ENCODE results near the gene BSN.
A peak's percentile ranks its signal among the peaks of the same experiment; 100 is the strongest.

The BSN gene

DNA sequence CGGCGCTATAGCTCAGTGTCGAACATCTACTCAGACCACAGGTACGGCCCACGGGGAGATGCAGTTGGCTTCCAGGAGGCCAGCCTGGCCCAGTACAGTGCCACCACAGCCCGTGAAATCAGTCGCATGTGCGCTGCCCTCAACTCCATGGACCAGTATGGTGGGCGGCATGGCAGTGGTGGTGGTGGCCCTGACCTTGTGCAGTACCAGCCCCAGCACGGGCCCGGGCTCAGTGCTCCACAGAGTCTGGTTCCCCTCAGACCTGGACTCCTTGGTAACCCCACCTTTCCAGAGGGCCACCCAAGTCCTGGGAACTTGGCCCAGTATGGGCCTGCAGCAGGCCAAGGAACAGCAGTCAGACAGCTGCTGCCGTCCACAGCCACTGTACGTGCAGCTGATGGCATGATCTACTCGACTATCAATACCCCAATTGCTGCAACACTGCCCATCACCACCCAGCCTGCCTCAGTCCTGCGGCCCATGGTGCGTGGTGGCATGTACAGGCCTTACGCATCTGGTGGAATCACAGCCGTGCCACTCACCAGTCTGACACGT is 101.5 kb downstream of the BSN start:
- no peak for DNase-seq

DNA sequence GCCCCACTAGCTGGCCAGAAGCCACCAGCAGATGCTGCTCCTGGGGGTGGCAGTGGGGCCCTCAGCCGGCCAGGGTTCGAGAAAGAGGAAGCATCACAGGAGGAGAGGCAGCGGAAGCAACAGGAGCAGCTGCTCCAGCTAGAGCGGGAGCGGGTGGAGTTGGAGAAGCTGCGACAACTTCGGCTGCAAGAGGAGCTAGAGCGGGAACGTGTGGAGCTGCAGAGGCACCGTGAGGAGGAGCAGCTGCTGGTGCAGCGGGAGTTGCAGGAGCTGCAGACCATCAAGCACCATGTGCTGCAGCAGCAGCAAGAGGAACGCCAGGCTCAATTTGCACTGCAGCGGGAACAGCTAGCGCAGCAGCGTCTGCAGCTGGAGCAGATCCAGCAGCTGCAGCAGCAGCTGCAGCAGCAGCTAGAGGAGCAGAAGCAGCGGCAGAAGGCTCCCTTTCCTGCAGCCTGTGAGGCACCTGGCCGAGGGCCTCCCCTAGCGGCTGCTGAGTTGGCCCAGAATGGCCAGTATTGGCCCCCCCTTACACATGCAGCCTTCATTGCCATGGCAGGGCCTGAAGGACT is 102.3 kb downstream of the BSN start:
- no peak for DNase-seq

DNA sequence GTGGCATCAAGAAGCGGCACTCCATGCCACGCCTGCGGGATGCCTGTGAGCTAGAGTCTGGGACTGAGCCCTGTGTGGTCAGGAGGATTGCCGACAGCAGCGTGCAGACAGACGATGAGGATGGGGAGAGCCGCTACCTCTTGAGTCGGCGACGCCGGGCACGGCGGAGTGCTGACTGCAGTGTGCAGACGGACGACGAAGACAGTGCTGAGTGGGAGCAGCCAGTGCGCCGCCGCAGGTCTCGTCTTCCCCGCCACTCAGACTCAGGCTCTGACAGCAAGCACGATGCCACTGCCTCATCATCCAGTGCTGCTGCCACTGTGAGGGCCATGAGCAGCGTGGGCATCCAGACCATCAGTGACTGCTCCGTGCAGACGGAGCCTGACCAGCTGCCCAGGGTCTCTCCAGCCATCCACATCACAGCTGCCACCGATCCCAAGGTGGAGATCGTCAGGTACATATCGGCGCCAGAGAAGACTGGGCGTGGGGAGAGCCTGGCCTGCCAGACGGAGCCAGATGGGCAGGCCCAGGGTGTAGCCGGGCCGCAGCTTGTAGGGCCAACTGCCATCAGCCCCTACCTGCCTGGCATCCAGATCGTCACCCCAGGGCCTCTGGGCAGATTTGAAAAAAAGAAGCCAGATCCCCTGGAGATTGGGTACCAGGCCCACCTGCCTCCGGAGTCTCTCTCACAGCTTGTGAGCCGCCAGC is 103.1 kb downstream of the BSN start:
- no peak for DNase-seq

DNA sequence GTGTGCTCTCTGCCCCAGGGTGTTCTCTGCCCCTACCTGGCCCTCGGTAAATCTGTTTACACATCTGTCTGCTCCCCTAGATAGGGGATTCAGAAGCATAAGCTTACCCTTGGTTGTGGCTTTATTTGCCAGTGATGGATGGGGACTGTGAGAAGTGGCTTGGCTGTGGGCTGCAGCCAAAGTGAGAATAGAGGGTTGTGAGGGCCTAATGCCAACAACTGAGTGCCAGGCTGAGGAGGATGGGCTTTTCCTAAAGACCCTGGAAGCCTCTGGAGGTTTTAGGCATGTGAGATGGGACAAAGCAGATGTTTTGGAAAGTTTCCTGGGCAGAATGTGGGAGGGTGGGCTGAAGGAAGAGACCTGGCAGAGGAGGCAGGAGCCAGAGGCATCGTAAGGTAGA is 104.4 kb downstream of the BSN start:
- no peak for DNase-seq

DNA sequence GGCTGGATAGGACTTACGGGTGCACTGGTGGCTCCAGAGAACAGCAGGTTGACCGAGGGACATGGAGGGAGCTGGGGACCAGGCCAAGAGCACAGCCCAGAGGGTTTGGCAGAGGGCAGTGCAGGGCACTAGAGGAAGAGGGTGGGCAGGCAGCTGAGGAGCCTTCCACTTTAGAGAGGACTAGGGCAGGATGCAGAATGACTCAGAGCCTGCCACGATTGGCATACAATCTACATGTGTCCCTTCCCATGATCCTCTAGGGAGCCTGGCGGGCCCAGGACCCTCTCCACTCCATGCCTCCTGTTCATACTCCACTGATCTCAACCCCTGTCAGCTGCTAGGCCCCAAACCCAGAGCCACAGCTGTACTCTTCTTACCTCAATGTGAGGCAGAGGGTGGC is 105.5 kb downstream of the BSN start:
- no peak for DNase-seq

DNA sequence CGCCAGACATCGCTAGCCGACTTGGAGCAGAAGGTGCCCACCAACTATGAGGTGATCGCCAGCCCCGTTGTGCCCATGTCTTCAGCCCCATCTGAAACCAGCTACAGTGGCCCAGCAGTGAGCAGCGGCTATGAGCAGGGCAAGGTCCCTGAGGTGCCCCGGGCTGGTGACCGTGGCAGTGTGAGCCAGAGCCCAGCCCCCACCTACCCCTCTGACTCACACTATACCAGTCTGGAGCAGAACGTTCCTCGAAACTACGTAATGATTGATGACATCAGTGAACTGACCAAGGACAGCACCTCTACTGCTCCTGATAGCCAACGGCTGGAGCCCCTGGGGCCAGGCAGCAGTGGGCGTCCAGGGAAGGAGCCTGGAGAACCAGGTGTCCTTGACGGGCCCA is 107.0 kb downstream of the BSN start:
- DNase-seq: no peak

DNA sequence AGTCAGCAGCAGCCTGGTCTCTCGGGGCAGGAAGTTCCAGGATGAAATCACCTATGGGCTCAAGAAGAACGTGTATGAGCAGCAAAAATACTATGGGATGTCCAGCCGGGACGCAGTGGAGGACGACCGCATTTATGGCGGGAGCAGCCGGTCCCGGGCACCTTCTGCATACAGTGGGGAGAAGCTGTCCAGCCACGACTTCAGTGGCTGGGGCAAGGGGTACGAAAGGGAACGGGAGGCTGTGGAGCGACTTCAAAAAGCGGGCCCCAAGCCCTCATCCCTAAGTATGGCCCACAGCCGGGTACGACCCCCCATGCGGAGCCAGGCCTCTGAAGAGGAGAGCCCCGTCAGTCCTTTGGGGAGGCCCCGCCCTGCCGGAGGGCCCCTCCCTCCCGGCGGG is 107.7 kb downstream of the BSN start:
- no peak for DNase-seq

DNA sequence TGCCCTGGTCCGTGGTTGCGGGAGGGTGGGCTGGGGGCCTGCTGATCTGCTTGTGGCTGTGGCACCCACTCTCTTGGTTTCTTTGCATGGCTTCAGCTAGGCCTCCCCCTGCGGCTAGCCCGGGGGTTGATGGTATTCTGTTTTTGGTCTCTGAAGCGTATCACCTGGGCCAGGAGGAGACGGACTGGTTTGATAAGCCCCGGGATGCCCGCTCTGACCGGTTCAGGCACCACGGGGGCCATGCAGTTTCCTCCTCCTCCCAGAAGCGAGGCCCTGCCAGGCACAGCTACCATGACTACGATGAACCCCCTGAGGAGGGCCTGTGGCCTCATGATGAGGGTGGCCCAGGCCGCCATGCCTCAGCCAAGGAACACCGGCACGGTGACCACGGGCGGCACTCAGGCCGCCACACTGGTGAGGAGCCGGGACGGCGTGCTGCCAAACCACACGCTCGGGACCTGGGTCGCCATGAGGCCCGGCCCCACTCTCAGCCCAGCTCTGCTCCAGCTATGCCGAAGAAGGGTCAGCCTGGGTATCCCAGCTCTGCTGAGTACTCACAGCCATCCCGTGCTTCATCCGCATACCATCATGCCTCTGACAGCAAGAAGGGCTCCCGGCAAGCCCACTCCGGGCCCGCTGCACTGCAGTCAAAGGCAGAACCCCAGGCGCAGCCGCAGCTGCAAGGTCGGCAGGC is 108.6 kb downstream of the BSN start:
- DNase-seq: no peak

DNA sequence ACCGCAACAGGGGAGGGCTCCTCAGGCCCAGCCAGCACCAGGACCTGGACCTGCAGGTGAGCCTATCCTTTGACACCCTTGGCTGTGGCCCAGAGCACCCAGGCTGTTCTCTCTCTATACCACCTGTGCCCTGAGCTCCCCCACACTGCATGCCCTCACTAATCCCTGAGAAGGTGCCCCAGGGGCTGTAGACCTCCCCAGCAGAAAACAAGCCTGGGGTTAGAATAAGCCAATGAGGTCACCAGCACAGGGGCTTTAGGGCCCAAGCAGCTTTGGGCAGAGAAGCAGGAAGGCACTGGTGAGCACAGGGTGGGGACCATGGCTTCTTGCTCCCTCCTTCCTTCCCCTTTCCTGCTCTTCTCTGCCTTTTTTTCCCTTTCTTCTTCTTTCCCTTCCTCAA is 109.6 kb downstream of the BSN start:
- no peak for DNase-seq

DNA sequence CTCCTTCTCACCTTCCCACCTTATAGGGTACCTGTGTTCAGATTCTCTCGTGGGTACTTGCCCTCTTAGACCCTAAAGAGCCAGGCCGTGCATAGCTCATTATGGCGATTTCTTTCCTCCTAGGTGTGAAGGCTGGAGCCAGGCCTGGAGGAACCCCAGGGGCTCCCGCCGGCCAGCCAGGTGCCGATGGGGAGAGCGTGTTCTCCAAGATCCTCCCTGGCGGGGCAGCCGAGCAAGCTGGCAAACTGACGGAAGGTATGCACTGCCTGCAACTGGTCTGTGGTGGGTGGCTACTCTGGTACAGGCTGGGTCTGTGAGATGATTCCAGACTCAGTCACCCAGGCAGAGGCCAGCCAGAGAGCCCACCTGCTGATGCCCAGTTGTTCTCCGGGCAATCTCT is 110.0 kb downstream of the BSN start:
- DNase-seq: no peak

DNA sequence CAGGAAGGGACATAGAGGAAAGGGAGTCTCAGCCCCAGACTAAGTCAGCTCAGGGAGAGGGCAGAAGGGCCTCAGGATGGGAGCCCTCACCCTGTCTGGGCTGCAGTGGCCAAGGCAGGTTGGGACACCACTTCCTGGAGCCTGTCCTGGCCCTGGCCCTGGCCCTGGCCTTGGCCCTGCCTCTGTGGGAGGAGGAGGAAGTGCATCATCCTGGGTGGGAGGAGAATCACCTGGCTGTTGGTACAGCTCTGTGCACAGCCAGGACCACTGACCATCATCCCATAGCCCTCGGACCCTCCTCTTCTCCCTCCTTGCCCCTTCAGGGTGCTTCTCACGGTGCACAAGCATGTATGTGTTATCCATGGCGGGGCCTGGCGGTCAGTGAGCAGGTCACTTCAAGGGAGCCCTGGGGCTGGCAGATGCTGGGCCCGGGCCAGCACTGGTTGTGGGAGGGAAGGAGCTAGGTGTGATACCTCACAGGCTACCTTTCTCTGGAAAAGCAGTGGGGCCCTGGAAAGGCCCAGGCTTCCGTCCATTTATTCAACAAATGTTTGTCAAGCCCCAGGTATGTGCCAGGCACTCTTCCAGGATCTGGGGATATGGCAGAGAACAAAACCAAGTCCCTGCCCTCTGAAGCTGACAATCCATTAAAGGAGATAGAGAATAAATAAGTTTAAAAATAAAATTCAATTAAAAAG is 111.7 kb downstream of the BSN start:
- no peak for DNase-seq

DNA sequence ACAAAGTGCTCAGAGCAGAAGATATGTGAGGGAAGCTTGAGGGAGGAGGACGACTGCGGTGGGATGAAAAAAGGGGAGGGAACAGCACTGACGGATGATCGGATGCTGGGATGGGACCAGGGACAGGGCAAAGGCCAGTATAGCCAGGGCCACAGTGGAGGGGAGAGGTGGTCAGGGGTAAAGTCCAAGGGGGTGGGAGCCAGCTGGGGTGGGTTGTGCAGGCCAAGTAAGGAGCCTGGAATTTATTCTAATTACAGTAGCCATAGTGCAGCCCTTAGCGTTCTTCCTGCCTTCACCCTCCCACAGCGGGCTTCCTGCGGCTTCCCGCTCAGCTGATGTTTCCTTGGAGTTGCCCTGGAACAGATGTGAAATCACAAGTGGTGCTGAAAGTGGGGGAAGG is 112.3 kb downstream of the BSN start:
- DNase-seq: no peak

DNA sequence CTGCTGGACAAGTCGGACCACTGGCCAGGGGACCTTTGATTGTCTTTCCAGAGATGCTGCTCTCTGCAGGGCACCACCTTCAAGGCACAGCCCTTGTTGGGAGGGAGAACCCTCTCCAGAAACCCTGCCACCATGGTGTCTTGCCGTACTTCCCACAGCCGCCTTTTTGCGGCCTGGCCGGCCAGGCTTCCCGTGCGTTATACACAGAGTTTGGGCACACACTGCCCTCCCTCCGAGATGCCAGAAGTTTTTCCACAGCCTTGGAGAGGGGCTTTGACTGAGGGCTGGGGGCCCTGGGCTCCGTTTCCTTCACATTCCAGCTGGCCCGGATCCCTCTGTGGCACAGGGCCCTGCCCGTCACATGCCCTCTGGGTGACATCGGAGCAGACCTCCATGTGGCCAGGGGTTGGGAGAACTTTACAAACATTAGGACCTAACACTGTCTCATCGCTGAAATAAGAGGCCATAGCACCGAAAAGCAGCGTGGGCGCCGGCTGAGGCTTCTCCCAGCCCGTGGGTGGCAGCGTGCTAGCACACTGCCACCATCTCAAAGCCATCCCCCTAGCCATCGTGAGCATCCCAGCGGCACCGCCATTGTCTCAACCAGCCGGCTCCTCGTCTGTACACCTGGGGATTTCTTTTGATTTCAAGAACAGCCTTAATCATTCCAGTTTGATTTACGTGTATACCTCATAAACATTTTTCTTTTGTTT is 113.6 kb downstream of the BSN start:
- DNase-seq: no peak

DNA sequence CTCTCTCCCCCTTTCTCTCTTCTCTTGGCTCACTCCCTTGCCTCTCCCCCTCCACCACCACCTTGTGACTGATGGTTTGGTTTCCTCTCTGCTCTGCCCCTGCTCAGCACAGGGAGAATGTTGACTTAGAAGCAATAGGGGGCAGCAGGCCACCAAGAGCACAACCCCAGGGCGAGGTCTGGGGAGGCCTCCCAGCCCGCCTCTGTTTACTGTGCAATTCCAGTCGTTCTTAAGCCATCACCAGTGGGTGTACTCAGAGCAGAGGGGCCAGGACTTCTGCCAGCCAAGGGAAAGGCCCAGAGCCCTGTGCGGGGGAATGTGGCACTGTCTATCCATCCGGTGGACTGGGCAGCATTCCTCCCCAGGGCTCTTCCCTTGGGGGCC is 114.1 kb downstream of the BSN start:
- DNase-seq: no peak

DNA sequence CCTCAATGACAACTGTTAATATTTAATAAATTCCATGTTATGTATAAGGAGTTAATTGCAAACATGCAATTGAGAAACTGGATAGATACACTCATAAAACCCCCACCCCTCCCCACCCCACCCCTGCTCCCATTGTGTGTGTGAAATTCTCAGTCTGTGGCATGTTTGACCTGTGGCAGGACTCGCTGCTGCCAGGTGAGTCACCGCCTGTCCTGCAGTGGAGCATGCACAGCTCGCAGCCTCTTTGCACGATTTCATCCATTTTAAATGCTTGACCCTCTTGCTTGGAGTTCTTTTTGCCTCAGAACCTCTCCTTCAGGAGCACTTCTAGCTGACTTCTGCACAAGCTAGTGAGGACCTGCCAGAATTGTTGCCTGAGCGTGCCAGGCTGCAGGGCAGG is 114.6 kb downstream of the BSN start:
- DNase-seq: no peak

DNA sequence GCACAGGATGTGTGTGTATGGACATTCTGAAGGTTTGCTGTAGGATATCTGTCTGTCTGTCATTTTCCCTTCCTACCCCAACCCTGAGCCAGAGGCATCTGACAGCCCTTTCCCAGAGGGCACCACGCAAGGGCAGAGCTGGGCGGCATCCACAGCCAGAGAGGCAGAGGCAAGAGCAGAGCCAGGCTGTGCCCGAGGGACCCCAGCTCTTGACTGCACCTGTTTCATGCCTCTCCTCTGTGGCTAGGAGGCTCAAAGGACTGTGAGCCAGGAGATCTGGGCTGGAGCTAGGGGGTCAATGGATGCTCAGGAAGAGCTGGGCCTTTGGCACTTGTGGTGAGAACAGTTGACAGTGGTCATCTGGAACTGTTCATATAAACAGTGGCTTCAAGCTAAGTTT is 115.1 kb downstream of the BSN start:
- DNase-seq: no peak

DNA sequence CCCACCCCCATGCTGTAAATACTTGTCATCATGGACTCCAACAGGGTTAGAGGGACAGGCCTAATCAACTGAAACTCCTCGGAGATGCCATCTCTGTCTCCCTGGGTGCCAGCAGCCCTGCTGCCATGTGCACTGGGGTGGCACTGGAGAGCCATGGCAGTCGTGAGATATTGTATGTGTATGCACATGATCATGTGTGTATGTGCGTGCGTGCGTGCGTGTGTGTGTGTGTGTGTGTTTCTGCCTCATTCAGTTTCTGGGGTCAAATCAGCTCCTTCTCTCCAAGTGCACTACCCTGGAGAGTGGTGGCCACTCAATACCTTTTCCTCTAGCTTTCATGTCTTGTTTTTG is 116.6 kb downstream of the BSN start:
- no peak for DNase-seq

DNA sequence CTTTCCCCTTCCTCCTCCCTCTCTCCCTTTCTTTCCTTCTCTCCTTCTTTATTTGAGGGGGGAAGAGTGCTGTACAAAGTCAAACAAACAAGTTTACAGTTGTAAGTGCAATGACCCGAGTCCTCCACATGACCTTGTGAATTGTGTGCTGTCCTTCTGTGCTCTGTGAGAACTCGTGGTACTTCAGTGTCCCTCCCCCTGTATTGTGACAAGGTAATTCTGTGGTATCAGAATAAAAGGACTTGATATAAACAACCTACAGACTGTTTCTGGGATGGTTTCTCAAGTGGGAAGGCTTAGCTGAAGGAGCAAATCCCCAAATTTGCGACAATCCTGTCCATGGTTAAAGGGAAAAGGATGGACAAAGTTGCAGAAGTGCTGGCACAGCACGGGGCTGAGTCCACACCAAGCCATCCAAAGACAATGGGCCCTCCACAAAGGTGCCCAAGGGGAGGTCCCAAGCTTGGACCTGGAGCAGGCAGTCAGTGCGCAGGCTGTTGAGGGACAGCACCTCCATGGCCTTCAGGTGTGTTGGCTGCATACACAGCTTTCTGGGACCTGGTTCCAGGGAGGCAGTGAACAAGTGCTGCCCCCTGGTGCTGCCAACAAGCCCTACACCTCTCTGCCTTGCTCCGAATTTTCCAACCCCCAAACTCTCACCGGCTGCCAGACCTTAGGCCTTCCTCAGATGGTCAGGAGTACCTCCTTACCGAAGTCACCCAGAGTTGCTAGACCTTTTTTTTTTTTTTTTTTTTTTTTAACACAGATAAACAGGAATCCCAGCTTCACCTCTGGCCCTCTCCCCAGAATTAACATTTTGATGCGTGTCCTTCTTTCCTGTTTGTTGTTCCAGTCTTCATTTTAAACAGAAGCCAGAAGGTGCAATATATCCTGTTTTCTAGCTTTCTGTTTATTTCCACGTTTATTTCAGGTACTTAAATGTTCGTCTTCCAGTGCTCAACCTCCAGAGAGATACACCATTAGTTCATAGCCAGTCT is 117.3 kb downstream of the BSN start:
- peak; percentile 78 to 79 for DNase-seq

DNA sequence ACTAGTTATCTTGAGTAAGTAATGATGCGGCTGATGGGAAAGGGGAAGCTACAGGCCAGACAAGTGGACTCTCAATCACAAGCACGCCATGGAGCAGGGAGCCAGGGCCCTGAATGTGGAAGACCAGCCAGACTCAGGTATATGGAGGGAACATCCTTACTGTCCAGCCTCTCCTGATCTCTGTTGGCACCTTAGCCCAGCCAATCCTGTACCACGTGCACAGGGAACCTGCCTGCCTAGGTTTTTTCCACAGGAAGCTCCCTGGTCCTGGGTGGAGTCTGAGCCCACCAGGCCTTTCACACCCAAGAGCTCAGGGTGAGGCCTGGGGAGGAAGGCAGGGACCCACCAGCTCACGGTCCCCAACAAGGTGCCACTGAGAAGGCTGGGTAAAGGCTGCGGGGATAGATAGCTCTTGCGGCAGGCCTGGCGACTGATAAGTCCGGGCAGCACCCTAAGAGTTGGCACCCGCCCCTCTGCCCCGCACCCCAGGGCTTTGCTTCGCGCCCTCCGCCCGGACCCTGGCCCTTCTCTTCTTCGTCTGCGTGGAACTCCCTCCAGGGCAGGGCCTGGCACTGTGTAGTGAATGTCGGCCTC is 118.9 kb downstream of the BSN start:
- DNase-seq: peak in 1 of 2 donors; percentile 46

DNA sequence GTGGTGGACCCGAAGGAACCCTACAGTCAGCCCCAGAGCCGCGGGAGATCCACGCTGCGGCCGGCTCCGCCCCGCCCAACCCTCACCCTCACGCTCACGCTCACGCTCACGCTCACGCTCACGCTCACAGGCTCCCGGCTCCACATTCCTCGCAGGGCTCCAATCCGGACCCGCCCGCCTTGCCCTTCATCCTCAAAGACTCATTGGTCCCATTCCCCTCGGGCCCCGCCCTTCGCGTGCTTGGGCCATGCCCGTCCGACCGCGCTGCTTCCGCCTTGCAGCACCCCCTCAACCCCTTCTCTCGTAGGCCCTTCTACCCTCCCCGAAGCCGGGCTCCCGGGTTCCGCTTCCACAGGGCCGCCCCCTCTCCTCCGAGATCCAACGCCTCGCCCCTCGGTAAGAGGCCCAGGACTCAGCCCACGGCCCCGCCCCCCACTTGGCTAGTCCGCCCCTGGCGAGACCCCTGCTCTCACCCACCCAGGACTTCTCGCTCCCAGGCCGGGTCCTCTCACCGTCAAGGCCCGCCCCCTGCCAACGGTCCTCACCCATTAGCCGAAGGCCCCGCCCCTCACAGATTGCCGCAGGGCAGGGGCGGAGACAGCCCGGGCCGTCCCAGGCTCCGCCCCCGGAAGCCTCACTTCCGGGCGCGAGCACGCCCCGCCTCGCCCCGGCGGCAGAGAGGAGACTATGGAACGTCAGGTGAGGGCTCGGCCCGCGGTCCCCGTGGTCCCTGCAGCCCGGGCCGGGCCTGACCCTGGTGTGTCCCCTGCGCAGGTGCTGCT is 119.6 kb downstream of the BSN start, which contains the start of gene APEH:
APEH (plus strand) TSS at position 637 of the 782 bp plus-strand sequence; CDS start at position 688, 51 bp downstream.
- peak; percentile 98 to 99 for DNase-seq
